Cardiac fibroblast (primary cell): ENCODE data around the gene FBH1.
A peak's percentile ranks its signal among the peaks of the same experiment; 100 is the strongest.

ENCODE experiments used
- DNase-seq, 2 donors: peaks; one replicate each; pipeline versions ENCODE4 v3.0.0 to v3.0.0-alpha.2; 2010; ENCODE audit warnings: low read depth in 2 of 2
- H3K4me3 ChIP-seq, 2 donors: replicated peaks in 1 of 2; 1 replicate in 1 of 2; 2 replicates in 1 of 2; pipeline ENCODE4 v1.5.1; 2011; ENCODE audit warnings: low read depth in 2 of 2, low read length in 2 of 2, mild to moderate bottlenecking in 2 of 2, moderate library complexity in 1 of 2
- CTCF ChIP-seq: IDR thresholded peaks from one replicate; pipeline ENCODE4 v1.5.1; 2011; ENCODE audit warnings: low read depth, mild to moderate bottlenecking, low read length, inconsistent platforms

The FBH1 gene

GRCh38 chr10:5938291-5938690 lies 48.2 kb downstream of the FBH1 start:
- TF ChIP-seq CTCF, result no peak
- DNase-seq, result no peak
- no peak overlapping the region for H3K4me3 ChIP-seq

DNA sequence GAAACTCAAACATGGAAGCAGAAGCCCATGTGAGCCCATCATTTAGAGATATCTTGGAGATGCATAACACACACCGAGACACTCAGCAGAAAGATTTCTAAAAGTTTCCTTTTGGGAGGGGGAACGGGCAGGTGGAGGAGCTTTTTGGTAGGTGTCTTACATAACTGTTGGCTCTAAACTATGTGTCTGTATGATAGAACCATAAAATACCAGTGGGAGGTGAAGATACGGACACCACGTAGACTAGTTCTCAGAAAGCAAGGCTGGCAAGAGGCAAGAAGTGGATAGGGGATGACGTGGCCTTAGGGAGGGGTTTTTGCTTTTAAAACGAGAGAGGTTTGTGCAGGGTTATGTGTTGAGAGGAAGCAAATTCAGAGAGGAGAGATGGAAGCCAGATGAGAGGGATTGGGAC lies 50.8 kb downstream of the FBH1 start:
- TF ChIP-seq CTCF, result no peak
- peak in 1 of 2 donors; percentile 21 for DNase-seq
- H3K4me3 ChIP-seq, result no peak overlapping the region

DNA sequence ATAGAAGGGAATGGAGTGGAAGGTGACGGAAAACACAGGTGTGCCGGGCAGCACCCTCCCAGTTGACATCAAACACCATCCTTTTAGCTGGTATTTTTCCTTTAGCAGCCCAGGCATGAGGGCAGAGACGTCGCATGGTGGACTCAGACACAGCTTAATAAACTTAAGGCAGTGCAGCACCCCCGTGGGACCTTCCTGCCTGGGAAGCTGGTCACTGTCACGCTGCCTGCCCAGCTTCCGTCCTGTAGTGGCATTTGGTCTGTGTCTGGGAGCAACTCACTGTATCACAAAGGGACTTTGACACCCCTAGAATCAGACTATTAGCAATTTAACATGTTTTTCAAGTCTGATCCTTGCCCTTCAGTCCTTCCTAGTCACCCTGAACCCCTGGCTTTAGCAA lies 51.5 kb downstream of the FBH1 start:
- no peak overlapping the region for H3K4me3 ChIP-seq
- DNase-seq, result no peak
- TF ChIP-seq CTCF, result no peak

- no peak for DNase-seq
- no peak for TF ChIP-seq CTCF
- no peak overlapping the region for H3K4me3 ChIP-seq
Measured at GRCh38 chr10:5942001-5942400, 52.0 kb downstream of the FBH1 start.

GRCh38 chr10:5942474-5942873 lies 52.4 kb downstream of the FBH1 start:
- TF ChIP-seq CTCF, result no peak
- peak; percentile 4 to 19 for DNase-seq
- H3K4me3 ChIP-seq, result no peak overlapping the region

DNA sequence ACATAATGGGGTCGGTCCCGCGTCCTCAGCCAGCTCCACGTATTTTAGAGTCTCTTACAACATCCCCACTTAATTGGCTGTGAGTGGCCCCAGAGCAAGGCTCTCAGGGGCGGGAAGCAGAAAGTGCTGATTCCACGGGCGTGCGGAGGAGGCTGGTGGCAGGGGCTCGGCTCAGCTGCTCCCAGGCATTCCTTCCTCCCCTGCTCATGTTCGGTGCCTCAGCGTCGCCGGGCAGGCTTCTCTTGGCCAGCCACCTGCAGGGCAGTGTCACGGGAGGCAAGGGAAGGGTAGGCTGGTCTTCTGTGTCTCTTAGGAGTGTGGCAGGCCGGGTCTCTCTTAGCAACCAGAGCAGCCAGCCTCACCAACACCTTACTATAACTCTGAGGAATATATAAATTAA lies 53.5 kb downstream of the FBH1 start:
- DNase-seq, result peak; percentile 65 to 73
- no peak overlapping the region for H3K4me3 ChIP-seq
- no peak for TF ChIP-seq CTCF
